Head of caudate nucleus (tissue), 42 donors: ENCODE data around the gene PRR5.
"Not testable (repeated sequence)": the region's sequence is repeated elsewhere in the genome, so short reads cannot be mapped to it uniquely, and the experiment has no call there.

ENCODE experiments used
- DNase-seq, 42 donors: peaks; one replicate each; pipeline versions ENCODE4 v3.0.0 to v3.0.0-alpha.2; 2020 to 2021; ENCODE audit warnings: mixed read lengths in 7 of 42
- intact Hi-C: fragments of 100-400 bp; cut with DNase I; formaldehyde crosslinking; loops from one replicate; pipeline ENCODE4 v1.15.0; 2022

The PRR5 gene

DNA sequence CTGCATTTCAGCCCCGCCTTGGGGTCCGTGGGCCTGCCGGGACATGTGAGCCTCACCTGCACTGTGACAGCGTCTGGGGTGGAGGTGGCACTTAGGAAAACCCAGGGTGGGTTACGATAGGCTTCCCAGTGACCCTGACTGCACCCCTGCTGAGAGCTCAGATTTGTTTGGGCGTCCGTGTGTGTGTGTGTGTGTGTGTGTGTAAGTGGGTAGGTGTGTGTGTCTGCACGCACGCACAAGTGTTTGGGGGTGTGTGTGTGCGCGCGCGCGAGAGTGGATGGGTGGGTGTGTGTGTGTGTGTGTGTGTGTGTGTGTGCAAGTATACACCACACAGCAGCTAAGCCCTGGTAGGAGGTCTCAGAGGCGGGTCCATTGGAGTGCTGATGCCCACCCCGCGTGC lies 38.3 kb downstream of the PRR5 start:
- intact Hi-C loops: no loop called here

DNA sequence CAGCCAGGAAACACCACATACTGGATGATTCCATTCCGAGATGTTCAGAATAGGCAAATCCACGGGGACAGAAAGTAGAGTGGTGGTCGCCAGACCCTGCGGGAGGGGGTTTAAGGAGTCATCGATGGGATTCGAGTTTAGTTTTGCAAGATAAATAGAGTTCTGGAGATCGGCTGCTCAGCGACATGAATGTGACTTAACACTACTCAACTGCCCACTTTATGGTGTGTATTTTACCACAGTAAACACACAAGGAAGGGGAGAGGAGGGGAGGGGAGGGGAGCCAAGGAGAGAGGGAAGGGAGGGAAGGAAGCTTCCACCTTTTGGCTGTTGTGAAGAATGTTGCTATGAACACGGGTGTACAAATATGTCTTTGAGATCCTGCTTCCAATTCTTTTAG lies 39.9 kb downstream of the PRR5 start:
- DNase-seq: no peak
- intact Hi-C loops: no loop called here

More for the DNA sequence above, 38.3 kb downstream of the PRR5 start:
- DNase-seq: no peak

DNA sequence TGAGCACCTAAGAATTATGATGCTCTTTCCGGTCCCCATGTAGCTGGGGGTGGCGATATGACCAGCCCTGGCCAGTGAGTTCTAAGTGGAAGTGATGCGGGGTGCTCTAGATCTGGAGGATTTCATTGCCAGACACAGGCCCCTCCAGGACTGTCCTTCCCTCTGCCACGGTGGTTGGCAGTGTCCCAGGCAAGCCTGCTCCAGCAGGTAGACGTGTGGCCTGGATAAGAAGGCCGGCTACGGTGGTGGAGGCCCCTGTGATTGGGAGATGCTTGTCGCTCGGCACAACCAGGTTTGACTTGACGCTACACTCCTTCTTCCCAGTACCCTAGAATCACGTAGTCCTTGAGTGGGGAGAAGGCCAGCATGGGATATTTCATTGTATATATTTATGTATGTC lies 41.2 kb downstream of the PRR5 start:
- intact Hi-C loops: no loop called here
- DNase-seq: no peak

DNA sequence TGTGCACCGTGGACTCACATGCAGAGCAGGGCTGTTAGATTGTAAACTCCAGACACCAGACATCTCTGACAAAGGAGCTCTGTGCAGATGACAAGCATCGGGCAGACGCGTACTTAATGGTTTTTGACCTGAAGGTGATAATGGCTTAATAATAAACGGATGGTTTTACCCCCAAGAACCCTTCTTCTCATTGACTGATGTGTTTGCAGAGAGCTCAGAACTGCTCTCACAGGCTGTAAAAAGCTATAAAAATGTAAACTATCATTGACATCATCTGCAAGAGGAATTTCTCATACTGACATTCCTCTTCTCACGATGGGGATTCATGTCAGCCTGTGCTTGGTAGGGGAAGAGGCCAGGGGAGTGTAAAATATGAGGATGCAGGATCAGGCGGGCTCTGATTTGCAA lies 41.8 kb downstream of the PRR5 start:
- DNase-seq: no peak
- intact Hi-C loops: no loop called here

DNA sequence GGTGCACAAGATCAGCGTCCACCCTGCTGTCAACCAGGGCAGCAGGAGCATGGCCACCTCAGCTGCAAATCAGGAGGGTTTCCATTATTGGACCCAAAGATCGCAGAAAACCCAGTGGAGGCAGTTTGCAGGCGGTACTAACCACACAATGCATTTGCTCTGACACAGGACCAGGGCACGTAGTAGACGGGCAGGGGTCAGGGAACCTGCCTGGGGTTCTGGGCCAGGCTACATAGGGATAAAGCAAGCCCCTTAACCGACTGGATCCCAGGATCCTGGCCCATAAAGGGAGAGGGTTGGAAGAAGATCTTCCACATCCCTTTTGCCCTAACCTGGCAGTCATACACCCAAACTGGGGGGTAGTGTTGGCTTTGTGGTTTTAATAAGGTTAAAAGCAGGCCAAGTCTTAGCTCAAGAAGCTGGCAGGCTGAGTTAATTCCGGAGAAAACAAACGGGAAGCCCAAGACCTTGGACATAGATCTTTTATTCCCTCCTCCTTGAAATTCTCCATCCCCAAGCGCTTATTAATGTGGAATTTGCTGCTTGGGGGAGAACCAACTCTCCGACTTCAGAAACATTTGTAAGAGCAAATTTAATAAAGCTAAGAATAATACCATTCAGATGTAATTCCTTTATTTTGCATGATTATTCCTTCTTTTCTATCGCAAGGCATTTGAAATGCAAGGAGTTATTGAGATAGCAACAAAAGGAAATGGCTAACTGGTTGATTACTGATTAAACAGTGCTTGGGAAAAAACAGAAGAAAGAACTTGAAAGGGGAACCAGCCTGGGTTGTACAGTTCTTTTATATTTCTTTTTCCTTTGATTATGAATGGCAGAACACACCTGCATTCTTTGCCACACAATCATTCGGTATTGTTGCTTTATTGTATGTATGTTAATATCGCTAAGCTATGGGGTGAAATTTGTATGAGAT lies 44.1 kb downstream of the PRR5 start:
- intact Hi-C loops: no loop called here
- no peak for DNase-seq

DNA sequence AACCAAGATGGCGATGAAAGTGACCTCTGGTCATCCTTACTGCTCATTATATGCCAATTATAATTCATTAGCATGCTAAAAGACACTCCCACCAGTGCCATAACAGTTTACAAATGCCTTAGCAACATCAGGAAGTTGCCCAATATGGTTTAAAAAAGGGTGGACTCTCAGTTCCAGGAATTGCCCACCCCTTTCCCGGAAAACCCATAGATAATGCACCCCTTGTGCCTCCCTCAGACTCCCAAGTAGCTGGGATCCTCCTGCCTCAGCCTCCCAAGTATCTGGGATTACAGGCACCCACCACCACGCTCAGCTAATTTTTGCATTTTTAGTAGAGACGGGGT lies 45.8 kb downstream of the PRR5 start:
- intact Hi-C loops, DNase-seq: not testable (repeated sequence)

DNA sequence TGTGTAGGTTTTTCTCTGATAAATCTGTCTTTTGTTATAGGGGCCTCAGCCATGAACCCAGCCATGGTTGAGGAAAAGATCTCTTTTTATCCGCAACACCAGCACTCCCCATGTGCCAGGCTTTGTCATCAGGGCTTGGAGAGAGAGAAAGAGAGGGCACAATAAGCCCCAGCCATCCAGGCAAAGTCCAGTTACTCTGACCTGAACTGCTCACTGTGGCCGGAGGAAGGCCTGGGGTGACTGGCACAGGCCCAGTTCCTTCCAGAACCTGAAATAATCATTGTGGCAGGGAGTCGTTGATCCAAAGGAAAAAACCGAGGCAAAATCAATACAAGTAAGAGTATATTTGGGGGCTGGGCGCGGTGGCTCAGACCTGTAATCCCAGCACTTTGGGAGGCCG lies 46.5 kb downstream of the PRR5 start:
- intact Hi-C loops: no loop called here
- no peak for DNase-seq

DNA sequence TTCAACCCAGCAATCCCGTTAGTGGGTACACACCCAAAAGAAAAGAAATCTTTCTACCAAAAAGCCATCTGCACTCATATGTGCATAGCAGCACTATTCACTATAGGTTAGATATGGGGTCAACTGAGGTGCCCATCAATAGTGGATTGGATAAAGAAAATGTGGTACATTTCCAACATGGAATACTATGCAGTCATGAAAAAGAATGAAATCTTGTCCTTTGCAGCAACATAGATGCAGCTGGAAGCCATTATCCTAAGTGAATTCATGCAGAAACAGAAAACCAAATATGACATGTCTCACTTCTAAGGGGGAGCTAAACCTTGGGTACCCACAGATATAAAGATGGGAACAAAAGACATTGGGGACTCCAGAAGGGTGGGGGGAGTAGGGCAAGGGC lies 48.5 kb downstream of the PRR5 start:
- intact Hi-C loops: no loop called here

DNA sequence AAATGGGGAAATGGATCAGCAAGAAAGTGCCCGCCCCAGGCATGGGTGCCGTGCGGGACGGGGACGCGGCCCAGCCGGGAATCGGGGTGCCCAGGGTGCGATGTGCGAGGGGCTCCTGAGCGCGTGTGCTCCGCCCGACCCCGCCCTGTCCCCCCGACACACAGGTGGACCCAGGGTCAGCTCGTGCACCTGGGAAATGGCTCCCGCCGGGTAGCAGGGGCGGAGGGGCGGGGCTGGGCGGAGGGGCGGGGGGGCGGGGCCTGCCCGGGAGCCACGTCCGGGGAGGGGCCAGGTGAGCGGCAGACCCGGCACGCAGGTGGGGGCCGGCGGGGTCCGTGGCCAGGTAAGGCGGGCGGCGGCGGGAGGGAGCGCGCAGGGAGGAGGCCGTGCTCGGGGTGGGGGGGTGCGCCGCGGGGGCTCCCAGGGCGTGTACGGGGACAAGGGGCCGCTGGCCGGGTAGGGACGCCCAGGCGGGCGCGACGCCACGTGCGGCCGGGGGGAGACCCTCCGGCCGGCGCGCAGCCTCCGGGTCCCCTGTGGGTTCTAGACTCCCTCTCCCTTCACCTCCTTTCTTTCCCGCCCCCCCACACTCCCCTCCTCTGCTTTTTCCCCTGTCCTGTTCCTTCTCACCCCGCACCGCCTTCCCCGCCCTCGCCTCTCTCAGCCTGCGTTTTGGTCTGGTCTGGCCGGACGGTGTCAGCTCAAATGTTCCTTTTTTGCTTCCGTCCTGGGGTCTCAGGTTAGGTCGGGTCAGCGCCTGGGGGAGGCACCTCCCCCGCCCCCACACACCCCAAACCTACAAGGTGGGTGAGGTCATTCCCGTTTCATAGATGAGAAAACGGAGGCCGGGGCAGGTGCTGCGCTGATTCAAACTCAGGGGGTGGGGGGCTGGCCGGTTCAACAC lies 50.5 kb downstream of the PRR5 start, which contains the start of gene ARHGAP8:
Gene ARHGAP8, plus strand, starts transcription at position 291 of the 904 bp plus-strand sequence. CDS start 33,953 bp downstream, outside the sequence.
- intact Hi-C loops: no loop called here
- no peak for DNase-seq

More for the DNA sequence above, 48.5 kb downstream of the PRR5 start:
- no peak for DNase-seq

DNA sequence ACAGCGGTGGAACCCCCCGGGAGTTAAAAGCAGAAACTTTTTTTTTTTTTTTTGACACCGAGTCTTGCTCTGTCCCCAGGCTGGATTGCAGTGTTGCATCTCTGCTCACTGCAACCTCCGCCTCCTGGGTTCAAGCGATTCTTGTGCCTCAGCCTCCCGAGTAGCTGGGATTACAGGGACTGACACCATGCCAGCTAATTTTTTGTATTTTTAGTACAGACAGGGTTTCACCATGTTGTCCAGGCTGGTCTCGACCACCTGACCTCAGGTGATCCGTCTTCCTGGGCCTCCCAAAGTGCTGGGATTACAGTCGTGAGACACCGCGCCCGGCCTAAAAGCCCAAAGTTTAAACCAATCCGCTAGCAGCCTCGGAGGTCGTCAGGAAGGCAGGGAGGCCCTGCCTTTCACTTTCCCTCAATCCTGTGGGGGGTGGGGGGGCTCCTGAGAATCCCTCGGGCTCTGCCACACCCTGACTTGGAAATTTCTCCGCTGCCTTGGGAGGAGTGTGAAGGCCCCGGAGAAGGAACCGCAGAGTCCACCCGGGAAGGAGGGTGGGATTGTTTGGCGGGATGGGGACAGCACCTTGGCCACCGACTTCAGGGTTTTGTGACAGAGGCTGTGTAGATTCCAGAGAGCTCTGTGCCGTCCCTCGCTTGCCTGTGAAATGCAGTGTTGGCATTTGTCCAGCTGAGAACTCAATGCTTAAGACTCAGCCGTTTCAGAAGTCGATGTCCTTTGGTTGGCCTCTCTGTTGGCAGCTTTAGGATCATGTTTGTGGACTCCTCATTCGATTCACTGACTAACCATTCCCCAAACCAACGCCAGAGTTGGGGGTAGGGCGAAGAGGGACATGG lies 51.4 kb downstream of the PRR5 start:
- intact Hi-C loops: no loop called here
- DNase-seq: no peak

DNA sequence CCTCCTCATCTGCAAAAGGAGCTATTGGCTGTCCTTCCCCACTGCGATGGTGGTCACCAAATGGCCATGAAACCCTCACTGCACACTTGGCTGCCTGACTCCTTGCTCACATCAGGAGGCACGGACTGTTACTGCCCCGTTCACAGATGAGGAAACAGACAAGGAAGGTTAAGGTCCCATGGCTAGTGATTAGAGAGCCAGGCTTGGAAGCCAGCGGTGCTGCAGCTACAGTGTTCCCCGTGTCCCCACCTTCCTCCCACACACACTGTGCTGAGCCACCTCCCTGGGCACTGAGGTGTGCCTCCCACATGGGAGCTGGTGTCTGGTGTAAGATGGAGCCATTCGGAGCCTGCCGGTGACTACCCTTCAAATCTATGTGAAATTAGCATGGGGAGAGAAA lies 53.0 kb downstream of the PRR5 start:
- intact Hi-C loops: no loop called here
- no peak for DNase-seq

DNA sequence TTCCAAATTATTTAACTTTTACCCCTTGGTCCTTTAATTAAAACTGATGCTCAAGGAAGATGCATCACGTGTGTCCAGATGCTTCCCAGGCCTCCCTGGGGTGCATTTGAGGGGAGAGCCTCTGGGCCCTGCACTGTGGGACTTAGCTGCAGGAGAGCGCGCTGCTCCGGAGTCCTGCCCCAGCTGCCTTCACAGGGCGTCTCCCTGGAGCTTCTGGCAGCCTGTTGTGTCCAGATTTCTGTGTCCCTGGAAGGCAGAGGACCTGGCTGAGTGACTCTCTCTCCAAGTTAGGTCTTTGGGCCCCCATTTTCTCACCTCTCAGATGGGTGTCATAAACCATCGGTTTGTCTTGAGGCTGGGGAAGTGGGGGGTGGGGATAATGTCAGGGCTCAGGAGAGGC lies 53.4 kb downstream of the PRR5 start:
- DNase-seq: no peak
- intact Hi-C loops: no loop called here

DNA sequence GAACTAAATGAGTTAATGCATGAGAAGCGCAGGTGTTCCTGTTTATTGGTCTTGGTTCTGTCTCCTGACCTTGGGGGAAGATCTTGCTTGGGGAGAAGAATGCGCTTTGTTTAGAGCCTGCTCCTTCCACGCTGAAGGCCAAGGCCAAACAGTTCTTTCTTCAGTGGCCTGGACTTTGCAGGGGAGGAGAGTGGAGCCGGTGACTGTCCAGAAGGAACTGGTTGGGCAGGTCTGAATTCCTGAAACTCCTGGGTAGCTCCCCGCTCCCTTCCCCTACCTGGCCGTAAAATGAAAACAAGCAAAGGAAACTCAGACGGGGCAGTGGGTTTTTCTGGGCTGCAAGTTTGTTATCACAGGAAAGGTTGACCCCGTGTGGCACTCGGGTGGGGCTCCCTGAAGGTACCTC lies 54.0 kb downstream of the PRR5 start:
- no peak for DNase-seq
- intact Hi-C loops: no loop called here

DNA sequence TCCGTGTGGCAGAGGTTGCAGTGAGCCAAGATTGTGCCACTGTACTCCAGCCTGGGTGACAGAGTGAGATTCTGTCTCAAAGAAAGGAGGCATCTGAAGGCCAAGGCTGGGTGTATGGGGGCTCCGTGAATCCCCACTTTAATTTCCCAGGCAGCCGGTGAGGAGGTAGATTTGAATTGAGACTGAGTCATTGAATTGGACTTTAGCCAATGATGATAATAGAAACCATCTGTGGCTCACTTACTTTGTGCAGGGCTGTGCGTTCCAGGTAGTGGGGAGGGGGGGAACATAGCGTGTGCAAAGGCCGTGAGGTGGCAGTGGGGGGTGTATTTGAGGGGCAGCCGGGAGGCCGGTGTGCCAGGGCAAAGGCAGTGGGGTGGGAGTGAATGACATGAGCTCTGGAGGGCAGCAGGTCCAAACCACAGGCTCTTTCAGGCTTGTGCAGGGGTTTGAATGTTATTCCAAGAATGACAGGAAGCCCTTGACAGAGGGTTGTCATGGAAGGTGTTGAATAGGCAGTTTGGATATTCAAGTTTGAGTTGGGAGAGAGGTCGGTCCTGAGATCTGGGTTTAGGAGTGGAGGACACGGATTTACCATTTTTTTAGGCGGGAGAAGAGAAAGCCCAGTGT lies 56.5 kb downstream of the PRR5 start:
- DNase-seq: no peak
- intact Hi-C loops: no loop called here

DNA sequence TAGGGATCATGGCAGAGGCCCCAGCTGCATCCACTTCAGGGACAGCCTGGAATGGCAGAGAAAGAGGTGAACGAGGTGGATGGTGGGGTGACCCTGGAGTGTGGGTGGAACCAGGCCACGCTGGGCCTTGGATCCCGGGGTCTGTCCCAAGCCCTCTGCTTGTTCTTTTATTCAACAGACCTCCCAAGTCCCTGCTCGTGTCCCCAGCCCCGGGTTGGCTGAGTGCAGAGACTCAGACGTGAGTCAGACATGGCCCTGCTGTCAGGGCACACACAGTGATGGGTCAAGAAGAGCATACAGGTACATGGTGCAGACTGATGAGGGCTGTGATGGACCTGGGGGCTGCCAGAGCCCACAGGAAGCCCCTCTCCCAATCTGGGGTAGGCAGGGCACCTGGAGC lies 57.0 kb downstream of the PRR5 start:
- DNase-seq: no peak
- intact Hi-C loops: no loop called here

DNA sequence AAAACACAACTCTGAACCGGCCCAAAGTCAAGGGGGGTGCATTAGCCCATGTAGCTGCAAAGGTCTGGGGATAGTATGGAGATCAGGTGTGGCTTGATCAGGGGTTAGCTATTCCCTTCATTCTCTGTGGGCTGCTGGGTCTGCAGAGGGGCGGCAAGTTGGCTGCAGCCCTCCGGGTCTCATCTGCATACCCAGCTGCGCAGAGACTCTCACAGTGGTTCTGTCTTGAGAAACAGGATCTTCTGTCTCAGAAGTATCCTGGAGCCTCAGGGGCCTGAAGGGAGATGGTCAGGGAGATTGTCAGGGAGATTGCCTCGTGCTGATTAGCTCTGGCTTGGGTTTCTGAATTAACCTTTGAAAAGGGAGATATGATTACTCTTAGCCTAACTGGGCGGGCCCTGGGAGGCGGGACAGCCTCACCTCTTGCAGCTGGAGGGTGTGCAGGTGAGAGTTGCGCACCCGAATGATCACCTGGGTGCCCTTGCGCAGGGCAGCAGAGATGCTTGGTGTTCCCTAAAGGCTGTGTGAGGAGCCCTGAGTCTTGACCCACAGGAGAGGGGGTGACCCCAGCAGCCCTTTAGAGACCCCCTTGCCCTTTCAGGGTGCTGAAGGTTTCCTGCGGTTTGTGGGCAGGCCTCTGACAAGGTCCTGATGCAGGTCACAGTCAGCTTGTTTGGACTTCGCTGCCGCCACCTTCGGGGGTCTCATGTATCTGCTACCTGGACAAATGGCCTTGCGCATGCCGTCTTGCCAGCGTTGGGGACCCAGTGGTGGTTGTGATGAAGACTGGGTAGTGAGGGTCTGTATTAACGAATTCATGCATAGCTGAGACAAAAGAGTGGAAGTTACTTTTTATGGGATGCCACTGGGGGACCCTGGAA lies 57.7 kb downstream of the PRR5 start:
- intact Hi-C loops: no loop called here
- DNase-seq: no peak

DNA sequence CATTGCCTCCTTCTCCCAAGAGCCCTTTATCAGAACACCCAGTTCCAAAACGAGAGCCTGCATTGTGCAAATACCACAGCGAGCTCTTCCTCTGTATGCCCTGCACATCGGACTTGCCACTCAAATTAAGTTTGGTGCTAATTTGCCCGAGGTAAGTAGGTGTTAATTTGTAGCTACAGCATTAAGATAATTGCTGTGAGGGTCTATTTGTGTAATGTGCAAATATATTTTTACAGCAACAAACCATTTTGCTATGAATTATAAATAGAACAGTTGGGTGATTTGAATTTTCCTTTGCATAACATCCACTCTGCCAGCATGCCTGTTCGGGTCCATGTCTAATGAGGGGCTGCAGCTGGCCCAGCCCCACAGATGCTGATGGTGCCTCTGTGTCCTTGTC lies 58.5 kb downstream of the PRR5 start:
- intact Hi-C loops: no loop called here
- DNase-seq: no peak

DNA sequence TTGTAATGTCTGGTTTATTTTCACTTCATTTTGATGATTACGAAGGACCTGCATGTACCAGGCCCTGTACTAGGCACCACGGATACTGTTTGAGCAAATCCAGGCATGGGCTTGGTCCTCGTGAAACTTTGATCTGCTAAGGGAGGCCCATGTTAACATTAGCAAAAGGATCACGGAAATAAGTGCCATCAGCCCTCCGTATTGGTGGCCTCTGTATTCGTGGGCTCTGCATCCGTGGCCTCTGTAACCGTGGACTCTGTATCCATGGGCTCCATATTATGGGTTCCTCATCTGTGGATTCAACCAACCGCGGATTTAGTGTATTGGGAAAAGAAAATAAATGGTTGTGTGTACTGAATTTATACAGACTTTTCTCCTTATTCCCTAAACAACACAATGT lies 59.0 kb downstream of the PRR5 start:
- intact Hi-C loops: no loop called here
- no peak for DNase-seq
